ENCODE results near the gene CEP250.
"Not testable (repeated sequence)": the region's sequence is repeated elsewhere in the genome, so short reads cannot be mapped to it uniquely, and the experiment has no call there.

Gene CEP250

GRCh38 chr20:35539756-35540212, 84.4 kb downstream of the CEP250 start:
- no peak for DNase-seq

- no peak for DNase-seq
Measured at GRCh38 chr20:35541118-35541782, 85.9 kb downstream of the CEP250 start.

GRCh38 chr20:35541783-35542662, 86.6 kb downstream of the CEP250 start, which contains the start of gene ERGIC3:
Gene ERGIC3 (plus strand): TSS chr20:35542078. CDS start chr20:35542098, 20 bp downstream.
- peak; percentile 94 for DNase-seq

- no peak for DNase-seq
Measured at GRCh38 chr20:35542990-35543389, 87.6 kb downstream of the CEP250 start.

GRCh38 chr20:35544436-35544835, 89.0 kb downstream of the CEP250 start:
- no peak for DNase-seq

DNA sequence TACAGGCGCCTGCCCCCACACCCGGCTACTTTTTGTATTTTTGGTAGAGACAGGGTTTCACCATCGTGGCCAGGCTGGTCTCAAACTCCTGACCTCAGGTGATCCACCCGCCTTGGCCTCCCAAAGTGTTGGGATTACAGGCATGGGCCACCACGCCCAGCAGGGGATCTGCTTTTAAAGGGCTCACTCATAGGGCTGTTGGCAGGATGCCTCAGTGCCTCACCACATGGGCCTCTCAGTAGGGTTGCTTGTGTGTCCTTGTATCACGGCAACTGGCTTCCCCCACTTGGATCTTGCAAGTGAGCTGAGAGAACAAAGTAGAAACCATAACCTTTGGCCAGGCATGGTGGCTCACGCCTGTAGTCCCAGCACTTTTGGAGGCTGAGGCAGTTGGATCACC, 89.5 kb downstream of the CEP250 start:
- DNase-seq, result not testable (repeated sequence)

GRCh38 chr20:35546127-35546526, 90.7 kb downstream of the CEP250 start:
- no peak for DNase-seq

GRCh38 chr20:35547329-35547728, 91.9 kb downstream of the CEP250 start:
- no peak for DNase-seq

DNA sequence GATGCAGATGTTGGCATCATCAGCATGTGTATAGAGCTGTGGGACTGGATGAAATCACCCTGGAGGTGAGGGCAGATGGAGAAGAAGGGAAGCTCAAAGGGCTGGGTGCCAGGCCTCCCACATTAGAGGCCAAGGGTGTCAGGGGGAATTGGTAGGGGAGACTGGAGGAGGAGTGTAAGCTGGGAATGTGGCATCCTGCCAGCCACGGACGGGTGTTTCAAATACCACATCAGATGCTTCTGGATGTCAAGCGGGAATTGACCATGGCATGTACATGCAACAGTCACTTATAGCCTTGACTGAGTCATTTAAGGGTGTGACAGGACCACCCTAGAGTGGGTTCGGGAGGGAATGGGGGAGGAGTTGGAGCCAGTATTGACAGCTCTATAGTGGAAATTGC, 96.1 kb downstream of the CEP250 start:
- no peak for DNase-seq

GRCh38 chr20:35552914-35553313, 97.5 kb downstream of the CEP250 start:
- no peak for DNase-seq

- not testable (repeated sequence) for DNase-seq
Measured at GRCh38 chr20:35555461-35555860, 100.1 kb downstream of the CEP250 start.

GRCh38 chr20:35555951-35556645, 100.7 kb downstream of the CEP250 start:
- DNase-seq, result no peak

GRCh38 chr20:35556871-35557270, 101.5 kb downstream of the CEP250 start:
- no peak for DNase-seq

- no peak for DNase-seq
Measured at GRCh38 chr20:35558451-35558850, 103.1 kb downstream of the CEP250 start.

DNA sequence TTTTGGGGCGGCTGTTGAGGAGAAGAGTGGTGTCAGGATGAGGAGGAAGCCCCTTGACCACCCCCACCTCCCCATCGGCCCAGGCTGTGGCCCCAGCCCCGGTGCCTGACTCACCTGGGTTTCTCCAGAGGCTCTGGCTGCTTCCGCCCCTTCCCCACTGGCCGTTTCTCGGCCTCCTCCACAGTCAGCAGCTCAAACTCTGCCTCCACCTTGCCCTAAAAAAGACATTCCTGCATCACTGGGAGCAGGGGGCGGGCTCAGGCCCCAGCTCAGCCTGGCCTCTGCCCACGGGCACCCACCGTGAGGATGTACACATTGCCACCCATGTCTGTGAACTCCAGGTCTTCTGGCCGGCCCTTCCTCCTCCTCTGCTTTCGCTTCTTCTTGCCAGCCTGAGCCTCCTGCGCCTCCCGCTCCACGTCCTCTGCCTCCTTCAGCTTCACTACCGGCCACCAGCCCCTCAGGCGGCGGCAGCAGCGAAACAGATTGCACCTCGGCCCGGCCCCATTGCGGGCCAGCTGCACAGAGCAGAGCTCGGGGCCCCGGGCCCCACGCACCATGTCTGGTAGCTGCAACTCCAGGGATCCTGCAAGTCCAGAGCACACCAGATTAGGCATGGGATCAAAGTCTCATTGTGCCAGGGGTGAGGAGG, 103.8 kb downstream of the CEP250 start:
- no peak for DNase-seq

- no peak for DNase-seq
Measured at GRCh38 chr20:35560105-35560511, 104.7 kb downstream of the CEP250 start.

GRCh38 chr20:35560541-35560940, 105.1 kb downstream of the CEP250 start:
- no peak for DNase-seq

GRCh38 chr20:35561268-35561667, 105.9 kb downstream of the CEP250 start:
- no peak for DNase-seq

- DNase-seq, result no peak
Measured at GRCh38 chr20:35561671-35562070, 106.3 kb downstream of the CEP250 start.

GRCh38 chr20:35562541-35563110, 107.2 kb downstream of the CEP250 start:
- DNase-seq, result no peak

GRCh38 chr20:35563834-35564233, 108.4 kb downstream of the CEP250 start:
- no peak for DNase-seq

- no peak for DNase-seq
Measured at GRCh38 chr20:35564905-35565304, 109.5 kb downstream of the CEP250 start.
